GM19372 (cell line): Measurements from ENCODE around the gene SH3RF3.
"Not testable (repeated sequence)": the region's sequence is repeated elsewhere in the genome, so short reads cannot be mapped to it uniquely, and the experiment has no call there.

Experiments
- ATAC-seq: cut with Tn5 transposase; IDR thresholded peaks from one replicate; pipeline ENCODE4 v1.9.1; 2021; ENCODE audit warnings: mild to moderate bottlenecking, low read depth, moderate library complexity; ENCODE audit not compliant: unreplicated experiment

SH3RF3 gene

DNA sequence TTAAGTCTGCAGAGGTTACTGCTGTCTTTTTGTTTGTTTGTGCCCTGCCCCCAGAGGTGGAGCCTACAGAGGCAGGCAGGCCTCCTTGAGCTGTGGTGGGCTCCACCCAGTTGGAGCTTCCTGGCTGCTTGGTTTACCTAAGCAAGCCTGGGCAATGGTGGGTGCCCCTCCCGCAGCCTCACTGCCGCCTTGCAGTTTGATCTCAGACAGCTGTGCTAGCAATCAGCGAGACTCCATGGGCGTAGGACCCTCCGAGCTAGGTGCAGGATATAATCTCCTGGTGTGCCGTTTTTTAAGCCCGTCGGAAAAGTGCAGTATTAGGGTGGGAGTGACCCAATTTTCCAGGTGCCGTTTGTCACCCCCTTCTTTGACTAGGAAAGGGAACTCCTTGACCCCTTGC lies 11.8 kb upstream of the SH3RF3 start:
- not testable (repeated sequence) for ATAC-seq

DNA sequence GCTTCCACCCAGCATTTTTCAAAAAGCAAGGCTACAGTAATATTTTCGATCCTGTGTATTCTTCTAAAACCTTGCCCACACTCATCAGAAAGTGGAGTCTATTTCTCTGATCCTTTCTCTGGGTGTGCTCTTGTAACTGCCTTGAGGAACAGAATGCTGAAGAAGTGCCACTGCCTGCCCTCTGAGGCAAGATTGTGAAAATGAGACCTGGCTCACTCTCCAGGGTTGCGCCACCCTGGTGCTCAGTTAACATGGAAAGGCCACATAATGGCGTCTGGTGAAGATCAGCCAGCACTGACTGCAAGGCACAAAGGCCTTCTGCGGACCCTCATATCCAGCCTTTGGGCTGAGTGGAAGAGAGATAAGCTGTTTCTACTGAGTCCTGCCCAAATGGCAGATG lies 11.2 kb upstream of the SH3RF3 start:
- no peak for ATAC-seq

DNA sequence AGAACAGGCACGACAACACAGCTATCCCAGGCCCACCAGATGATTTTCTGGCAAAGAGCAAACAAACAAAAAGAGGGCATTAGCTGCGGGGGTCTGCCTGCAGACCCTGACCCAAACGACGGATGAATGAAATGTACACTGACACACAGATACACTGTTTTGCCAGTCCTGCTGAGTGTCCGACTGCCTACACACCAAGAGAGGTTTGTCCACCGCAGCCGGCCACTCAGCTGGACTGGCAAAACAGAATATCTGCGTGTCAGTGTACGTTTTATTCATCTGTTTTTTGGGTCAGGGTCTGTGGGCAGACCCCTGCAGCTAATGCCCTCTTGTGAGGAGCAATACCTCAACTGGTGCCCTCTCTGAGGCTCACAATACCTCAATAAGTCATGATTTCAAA lies 10.7 kb upstream of the SH3RF3 start:
- ATAC-seq, result no peak

DNA sequence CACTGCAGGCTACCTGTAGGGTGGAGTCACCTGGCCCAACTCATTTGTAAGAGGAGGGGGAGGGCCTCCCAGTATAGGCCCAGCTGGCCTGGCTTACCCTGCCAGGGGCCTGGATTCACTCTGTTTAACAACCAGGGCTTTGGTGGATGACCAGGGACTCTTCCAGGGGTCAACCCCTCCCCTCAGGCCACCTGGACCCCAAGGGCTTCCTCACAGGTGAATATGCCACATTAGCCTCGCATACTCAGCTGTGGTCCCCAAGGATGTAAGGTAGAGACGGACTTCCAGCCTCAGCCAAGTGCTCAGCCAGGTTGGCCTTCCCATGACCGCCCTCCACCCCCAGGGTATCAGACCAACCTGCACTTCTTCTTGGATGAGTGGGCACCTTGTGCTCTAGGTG lies 8.8 kb upstream of the SH3RF3 start:
- ATAC-seq, result no peak

DNA sequence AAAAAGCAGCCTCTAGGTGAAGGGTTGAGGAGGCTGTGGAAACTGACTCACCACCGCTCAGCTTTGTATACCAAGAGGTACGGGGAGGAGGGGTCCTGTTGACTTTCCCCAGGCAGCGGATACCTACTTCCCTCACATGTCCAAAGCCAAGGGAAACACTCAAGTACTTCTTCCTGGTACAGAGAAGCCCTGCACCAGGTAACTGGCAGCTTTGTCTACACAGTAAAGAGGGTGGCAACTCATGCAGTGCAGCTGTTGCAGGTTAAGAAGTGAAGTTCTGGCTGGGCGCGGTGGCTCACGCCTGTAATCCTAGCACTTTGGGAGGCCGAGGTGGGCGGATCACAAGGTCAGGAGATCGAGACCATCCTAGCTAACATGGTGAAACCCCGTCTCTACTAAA lies 8.3 kb upstream of the SH3RF3 start:
- not testable (repeated sequence) for ATAC-seq

DNA sequence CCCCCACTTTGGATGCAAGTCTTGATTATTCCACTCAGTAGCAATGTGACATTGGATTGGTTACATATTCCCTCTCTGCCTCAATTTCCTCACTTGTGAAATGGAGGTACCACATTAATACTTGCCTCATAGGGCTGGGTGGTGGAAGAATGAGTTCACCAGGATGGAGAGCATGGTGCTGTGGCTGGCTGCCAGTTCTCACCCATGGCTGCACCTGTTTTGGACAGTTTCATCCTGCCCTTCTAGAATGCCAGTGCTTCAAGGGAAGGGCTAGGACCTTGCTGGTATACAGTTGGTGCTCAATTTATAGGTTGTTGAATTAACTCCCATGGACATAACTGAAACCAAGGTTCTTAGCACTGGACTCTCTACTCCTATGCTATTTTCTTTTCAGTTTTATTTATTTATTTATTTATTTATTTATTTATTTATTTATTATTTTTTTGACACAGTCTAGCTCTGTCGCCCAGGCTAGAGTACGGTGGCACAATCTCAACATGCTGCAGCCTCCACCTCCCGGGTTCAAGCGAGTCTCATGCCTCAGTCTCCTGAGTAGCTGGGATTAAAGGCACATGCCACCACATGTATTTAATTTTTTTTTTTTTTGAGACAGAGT lies 5.3 kb upstream of the SH3RF3 start:
- ATAC-seq, result no peak

DNA sequence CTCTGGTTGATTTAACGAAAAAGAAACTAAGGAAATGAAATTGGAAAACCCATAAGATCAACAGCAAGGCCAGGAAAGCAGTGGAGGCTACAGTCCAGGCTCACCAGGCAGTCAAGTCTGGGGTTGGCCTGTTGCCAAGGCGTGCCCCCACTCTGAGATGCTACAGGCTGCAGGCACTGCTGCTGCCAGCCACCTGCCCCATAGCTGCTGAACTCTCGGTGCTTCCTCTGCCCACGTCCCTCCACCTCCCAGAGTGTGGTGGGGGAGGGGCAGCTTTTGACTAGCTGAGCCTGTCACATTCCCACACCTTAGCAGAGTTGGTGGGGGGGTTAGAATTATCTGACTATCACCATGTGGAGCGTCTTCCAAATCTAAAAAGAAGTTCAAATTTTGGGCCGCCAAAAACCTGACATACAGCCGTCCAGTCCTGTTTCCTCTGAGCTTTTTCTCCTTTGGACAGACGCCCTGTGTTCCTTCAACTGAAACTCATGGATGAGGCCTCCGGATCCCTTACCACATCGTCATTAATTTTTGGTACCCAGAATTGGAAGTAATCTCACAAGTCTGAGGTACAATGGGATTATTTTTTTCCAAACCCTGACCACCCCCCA lies 3.9 kb upstream of the SH3RF3 start:
- no peak for ATAC-seq

DNA sequence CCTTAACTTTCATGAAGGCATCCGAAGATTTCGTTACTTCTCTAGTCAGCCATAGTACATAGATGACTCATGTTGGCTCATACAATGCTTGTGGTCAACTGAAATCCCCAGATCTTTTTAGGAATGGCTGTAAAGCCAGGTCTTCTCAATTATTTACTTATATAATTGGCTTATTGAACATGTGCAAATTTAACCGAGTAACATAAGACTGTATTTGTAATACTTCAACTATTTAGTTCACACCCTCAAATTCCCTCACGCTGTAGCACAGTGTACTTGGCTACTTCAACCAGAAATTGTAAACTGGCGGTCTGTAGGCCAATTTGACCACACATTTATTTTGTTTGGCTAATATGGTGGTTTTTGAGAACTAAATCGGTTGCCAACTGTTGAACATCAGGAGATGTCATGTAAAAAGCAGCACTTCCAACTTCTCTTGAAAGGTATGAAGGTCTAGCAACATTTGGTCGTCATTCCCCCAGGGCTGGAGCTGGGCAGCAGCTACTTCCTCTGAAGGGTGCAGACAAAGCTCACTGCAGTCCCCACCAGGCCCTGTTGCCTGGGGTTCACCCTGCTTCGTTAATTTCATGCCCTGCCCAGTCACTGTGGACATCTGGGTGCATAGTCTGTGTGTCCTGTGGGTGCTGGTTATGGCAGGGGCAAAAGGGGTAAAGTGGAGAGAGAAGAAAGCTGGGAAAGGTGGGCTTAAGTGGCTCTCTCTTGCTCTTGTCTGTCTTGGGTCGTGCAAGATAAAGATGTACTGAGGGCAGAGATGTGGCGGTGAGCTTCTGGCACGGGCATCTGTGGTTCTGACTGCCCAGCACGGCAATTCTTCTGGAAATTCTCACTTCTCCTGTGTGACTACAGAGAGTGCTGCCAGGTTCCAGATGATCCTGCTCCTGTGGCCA lies 3.2 kb upstream of the SH3RF3 start:
- ATAC-seq, result no peak

DNA sequence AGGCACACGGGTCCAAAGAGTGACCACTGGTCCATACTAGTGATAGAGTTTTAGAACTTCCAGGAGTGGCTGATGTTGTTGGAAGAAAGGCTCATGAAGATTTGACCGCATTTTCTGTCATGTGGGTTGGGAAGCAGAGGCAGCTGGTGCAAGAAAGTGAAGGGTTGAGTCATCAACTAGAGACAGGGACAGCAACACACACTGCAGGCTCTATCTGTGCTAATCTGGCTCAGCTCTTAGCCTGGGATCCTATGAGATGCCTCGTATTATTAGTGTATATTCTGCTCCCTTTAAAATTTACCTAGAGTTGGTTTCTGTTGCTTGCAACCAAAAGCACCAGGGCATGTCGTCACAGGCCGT lies 2.5 kb upstream of the SH3RF3 start:
- no peak for ATAC-seq

DNA sequence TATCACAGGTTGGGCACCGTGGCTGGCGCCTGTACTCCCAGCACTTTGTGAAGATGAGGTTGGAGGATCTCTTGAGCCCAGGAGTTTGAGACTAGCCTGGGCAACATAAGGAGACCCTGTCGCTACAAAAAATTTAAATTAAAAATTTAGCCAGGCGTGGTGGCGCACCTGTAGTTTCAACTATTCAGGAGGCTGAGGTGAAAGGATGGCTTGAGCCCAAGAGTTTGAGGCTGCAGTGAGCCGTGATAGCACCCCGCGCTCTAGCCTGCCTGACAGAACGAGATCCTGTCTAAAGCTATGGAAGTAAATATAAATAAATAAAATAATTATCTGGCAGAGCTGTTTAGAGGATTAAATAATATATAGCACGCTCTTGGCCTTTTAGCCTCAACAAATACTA lies 1.4 kb upstream of the SH3RF3 start:
- no peak for ATAC-seq

DNA sequence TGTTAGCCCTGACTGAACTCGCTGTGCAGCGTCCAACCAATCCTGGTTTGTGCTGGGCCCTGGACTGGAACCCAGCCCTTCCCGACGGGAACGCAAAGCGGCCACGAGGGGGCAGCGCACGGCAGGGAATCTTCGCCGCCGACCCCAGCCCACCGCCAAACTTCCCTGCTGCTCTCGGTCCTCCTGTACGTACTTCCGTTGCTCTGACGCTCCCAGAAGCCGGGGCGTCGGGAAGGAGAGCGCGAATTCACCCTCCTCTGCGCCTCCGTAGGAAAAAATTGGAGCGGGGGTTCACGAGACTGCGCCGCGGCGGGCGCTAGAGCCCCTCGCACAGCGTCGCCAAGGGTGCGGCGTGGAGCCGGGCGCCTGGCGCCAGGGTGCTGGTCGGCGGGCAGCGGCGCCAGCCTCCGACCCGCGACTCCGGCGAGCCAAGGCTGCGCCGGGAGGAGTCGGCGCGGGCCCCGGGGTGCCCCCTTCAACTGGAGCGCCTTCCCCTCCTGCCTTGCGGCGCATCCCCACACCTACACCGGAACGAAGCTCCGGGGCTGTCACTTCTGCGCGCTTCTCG lies 873 bp upstream of the SH3RF3 start:
- ATAC-seq, result no peak

DNA sequence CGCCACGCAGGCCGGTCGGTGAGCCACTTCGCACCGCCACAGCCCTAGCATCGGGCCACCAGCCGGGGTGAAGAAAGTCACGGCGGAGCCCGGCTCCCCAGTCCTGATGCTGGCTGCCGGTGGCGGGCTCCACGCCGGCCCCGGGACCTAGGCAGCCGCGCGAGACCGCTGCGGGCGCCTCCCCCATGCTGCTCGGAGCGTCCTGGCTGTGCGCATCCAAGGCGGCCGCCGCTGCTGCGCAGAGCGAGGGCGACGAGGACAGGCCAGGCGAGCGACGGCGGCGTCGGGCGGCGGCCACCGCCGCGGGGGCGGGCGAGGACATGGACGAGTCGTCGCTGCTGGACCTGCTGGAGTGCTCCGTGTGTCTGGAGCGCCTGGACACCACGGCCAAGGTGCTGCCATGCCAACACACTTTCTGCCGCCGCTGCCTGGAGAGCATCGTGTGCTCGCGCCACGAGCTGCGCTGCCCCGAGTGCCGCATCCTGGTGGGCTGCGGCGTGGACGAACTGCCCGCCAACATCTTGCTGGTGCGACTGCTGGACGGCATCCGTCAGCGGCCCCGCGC lies 433 bp downstream of the SH3RF3 start:
- no peak for ATAC-seq

DNA sequence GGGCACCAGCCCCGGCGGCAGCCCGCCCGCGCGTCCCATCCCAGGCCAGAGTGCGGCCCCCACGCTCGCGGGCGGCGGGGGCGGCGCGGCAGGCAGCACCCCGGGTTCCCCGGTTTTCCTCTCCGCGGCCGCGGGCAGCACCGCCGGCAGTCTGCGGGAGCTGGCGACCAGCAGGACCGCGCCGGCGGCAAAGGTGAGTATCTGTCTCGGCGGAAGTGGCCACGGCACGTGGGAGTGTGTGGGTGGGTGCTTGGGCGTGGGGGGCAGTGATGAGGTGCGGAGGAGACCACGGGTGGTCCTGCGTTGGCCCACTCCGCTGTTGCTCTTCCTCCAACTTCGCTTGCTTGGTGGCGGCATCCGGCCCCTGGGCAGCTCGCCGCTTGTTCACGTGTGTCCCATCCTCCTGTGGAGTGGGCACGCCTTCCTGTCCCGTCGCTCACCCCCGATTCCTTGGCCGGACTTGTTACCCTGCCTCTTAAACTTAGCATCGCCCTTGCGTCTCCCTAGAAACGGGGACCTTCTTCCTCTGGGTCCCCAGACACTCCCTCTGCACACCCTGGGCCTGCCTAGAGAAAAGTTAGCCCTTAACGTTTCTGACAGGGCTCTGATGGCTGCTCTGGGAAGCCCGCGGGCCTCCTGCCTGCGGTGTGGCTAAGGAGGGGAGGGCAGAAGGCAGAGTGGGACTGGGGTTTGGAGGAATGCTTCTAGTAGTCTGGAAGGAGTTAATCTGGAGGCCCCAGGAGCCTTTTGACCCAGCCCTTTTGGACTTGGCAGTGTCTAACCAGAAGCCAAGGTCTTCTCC lies 1.1 kb downstream of the SH3RF3 start:
- ATAC-seq, result no peak

DNA sequence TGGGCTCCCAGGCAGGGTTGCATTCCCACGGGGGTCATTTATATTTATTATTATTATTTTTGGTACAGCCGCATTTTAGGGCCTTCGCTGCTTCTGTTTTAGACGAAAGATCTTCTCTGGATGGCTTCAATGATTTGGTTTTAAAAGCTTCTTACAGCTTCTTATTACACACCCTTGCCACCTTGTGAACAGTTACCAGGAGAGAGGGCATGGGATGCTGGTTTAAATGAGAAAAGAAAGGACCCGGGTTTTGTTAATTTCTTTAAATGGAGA lies 1.7 kb downstream of the SH3RF3 start:
- no peak for ATAC-seq

DNA sequence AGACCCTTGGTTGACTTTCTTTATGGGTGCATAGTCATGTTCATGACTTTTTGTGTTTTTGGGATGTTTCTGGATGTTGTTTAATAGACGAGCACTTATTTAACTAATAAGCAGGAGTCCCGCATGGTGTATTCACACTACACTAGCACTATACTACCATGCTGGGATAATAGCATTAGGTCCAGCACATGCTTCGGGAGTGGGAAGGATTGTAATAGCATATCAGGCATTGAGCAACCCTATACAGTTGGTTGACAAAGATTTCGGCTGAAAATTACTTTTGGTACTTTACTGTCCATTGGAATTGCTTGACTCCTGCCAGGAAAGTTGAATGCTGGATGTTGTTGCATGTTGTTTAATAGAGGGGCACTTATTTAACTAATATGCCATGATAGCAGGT lies 2.8 kb downstream of the SH3RF3 start:
- no peak for ATAC-seq

DNA sequence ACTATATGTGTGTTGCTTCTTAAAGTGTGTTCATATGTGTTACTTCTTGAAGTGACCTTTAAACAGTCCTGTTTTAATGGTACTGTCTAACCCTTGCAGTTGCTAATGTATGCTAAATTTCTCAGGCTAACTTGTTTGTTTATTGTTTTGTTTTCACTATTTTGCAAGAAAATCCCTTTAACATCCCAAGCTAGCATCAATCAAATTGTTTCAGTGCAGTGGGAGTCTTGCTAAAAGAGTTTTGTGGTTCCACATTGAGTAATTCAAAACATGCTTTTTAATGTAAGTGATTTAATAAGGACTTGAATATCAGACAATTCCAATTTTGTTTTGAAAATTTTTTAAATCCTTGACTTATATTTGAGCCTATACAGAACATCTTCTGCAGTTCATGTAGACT lies 3.6 kb downstream of the SH3RF3 start:
- no peak for ATAC-seq

DNA sequence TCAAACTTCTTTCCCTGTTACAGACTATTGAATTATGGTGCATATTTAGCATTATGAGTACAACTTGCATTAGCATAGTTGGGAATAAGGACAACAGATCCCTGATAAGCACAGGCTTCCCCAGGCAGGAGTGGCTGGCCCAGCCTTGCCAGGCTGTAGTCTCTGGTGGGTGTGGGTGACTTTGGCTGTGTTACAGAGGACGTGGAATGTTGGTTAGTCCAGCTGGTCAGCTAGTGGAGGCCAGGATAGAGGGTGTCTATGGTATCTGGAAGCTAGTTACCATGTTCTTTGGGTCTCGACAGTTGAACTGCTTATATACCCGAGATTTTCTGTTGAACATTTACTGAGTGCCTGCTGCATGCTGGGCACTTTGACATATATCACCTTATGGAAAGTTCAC lies 4.7 kb downstream of the SH3RF3 start:
- no peak for ATAC-seq

DNA sequence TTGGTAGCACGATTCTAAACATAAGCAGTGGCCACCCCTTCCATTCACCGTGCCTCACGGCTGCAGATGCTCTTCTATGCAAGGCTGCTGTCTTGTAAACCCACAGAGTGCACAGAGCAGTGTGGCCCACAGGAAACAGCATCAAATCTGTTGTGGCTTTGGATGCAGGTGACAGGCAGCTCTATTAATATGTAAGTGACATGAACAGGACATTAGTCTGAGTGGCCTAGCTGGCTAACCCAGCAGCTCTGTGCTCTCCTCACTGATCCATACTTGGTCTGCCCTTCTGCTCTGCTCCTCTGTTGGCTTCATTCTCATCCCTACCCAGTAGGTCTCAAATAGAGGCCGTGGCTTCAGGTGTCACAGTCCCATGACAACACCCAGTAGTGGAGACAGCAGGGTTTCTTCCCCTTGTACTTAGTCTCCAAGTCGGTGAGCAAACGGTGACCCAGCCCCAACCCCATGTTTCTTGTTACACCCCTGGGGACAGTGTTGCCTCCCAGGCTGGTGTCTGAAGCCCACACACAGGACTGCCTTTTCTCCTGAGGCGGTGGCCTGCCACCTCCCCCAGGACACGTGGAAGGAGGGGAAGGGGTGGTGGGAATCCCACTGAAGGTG lies 5.8 kb downstream of the SH3RF3 start:
- no peak for ATAC-seq

DNA sequence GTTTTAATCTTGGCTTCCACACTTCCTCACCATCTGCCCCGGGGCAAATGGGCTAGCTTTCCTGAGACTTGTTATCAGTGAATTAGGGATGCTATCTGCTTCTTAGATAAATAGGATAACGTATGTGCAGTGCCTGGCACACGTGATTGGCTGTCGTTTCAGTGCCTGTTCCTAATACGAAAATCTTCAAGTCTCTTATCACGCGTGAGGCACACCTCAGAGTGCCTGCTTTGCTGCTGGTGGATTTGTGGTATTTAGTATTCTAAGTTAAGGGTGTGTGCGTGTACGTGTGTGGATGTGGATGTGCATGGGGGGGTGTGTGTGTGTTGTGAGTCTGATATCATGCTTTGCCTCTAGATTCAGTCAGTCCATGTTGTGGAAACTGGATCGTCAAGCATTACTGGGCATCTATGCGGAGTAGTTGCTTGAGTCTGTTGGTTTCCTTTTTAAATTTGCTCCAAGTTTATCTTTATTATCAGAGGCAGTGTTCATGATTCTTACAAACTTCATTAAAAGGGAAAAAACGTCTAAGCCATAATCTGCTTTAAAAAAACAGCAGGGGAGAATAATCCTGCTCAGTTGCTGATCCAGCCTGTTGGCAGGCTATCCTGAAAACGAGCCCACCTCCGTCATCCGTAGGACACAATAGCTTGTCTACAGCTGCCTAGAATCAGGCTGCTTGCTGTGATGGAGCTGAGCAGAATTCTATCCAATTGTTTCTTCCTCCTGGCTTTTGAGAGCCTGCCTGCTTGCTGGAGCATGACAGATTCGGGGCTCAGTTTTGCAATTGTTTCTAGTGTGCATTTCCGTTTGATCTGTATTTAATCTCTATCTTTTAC lies 6.6 kb downstream of the SH3RF3 start:
- ATAC-seq, result no peak
